ENCODE data around the gene DNAJC7. TPM values are rescaled to one million over a fixed set of nuclear protein-coding genes. Genes with fewer than 3 reads are reported as not detected.

The DNAJC7 gene
- total RNA-seq, 1 experiment from 2014 or later, result 118 TPM

Other genes starting within 250 kb of the DNAJC7 start
- 64.6 and 78.6 TPM in 2 replicates for gene JUP, start 230.7 kb downstream of the DNAJC7 start, total RNA-seq (2014; rRNA removed; shearing (Covaris generic))
- 66.5 and 71.6 TPM in 2 replicates for gene P3H4, start 205.5 kb downstream of the DNAJC7 start, total RNA-seq (2014; rRNA removed; shearing (Covaris generic))
- gene FKBP10, start 204.4 kb downstream of the DNAJC7 start, total RNA-seq (2014; rRNA removed; shearing (Covaris generic)), result 131 and 139 TPM in 2 replicates
- gene NT5C3B, start 181.2 kb downstream of the DNAJC7 start, total RNA-seq (2014; rRNA removed; shearing (Covaris generic)), result 101 TPM in 2 replicates
- not detected in 2 replicates for gene KLHL10, start 179.6 kb downstream of the DNAJC7 start, total RNA-seq (2014; rRNA removed; shearing (Covaris generic))
- 31.5 and 34.8 TPM in 2 replicates for gene KLHL11, start 152.0 kb downstream of the DNAJC7 start, total RNA-seq (2014; rRNA removed; shearing (Covaris generic))
- 212 and 231 TPM in 2 replicates for gene ACLY, start 98.5 kb downstream of the DNAJC7 start, total RNA-seq (2014; rRNA removed; shearing (Covaris generic))
- 1.8 and 2.2 TPM in 2 replicates for gene ODAD4, start 86.8 kb downstream of the DNAJC7 start, total RNA-seq (2014; rRNA removed; shearing (Covaris generic))
- 110 and 127 TPM in 2 replicates for gene CNP, start 50.6 kb downstream of the DNAJC7 start, total RNA-seq (2014; rRNA removed; shearing (Covaris generic))
- 48.6 and 51.8 TPM in 2 replicates for gene NKIRAS2, start 2.7 kb upstream of the DNAJC7 start, total RNA-seq (2014; rRNA removed; shearing (Covaris generic))
- gene C17orf113, start 33.2 kb upstream of the DNAJC7 start, total RNA-seq (2014; rRNA removed; shearing (Covaris generic)), result not detected in 2 replicates
- not detected in 2 replicates for gene ZNF385C, start 81.0 kb upstream of the DNAJC7 start, total RNA-seq (2014; rRNA removed; shearing (Covaris generic))
- gene DHX58, start 95.3 kb upstream of the DNAJC7 start, total RNA-seq (2014; rRNA removed; shearing (Covaris generic)), result 7.8 and 10.0 TPM in 2 replicates
- 19.9 and 22.3 TPM in 2 replicates for gene KAT2A, start 103.9 kb upstream of the DNAJC7 start, total RNA-seq (2014; rRNA removed; shearing (Covaris generic))
- gene HSPB9, start 105.4 kb upstream of the DNAJC7 start, total RNA-seq (2014; rRNA removed; shearing (Covaris generic)), result not detected in 2 replicates
- gene RAB5C, start 137.6 kb upstream of the DNAJC7 start, total RNA-seq (2014; rRNA removed; shearing (Covaris generic)), result 96.9 and 131 TPM in 2 replicates
- 0.02 TPM in 1 of 2 replicates, not detected in the other for gene KCNH4, start 163.7 kb upstream of the DNAJC7 start, total RNA-seq (2014; rRNA removed; shearing (Covaris generic))
- not detected in 2 replicates for gene HCRT, start 168.0 kb upstream of the DNAJC7 start, total RNA-seq (2014; rRNA removed; shearing (Covaris generic))
- 27.0 and 31.5 TPM in 2 replicates for gene GHDC, start 177.1 kb upstream of the DNAJC7 start, total RNA-seq (2014; rRNA removed; shearing (Covaris generic))

Data from A172 (cell line).